ENCODE measurements around the gene ZNF827.

The ZNF827 gene

DNA sequence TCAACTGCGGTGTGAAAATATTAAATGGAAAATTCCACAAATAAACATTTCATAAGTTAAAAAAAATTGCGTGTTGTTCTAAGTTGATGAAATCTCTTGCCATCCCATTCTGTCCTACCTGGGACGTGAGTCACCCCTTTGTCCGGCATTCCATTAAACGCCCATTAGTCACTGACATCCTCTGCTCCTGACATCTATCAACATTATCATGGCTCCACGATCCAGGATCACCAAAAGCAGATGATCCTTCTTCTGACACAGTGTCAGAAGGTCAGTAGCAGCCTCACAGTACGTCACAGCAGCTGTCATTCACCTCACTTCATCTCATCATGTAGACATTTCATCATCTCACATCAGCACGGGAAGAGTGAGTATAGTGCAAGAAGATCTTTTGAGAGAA, 125.7 kb downstream of the ZNF827 start:
- Histone ChIP-seq H3K4me3 (ENCODE audit: low read depth, low read length) (no peak overlapping the region), H3K27ac (ENCODE audit: extremely low read depth, low read depth, low read length) (no peak overlapping the region)
- POLR2A ChIA-PET, result no interaction called here

DNA sequence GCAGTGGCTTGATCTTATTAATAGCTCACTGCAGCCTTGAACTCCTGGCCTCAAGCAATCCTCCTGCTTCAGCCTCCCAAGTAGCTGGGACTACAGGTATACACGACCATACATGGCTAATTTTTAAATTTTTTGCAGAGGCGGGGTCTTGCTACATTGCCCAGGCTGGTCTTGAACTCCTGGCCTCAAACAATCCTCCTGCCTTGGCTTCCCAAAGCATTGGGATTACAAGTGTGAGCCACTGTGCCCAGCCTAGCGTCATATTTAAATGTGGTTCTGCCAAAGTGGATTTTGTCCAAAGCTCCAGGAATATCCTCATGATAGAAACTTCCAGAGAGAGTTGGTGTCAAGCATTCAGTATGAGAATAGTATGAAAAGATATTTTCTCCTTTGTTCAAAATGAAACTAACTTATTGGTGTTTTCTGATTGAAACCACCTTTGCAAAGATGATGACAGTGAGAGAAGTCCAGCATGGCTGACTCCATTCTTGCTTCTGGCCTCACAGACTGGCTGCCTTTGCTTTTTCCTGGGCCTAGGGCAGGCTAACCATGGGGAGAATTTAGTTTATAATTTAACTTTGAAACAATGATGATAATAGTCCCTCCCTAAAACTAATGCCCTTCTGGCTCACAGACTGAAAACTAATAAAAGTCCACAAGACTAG, 129.6 kb downstream of the ZNF827 start:
- H3K4me3 ChIP-seq (ENCODE audit: low read depth, low read length), result no peak overlapping the region
- H3K36me3 ChIP-seq (ENCODE audit: control insufficient read depth in 2 of 2, insufficient read depth in 1 of 2, low read length in 2 of 2), result no peaks in the 10 kb centered on the region
- ChIA-PET CTCF (no interaction called here), POLR2A (no interaction called here)
- TF ChIP-seq ZFP69B (tag by site-specific recombination; IDR thresholded peaks at IDR 0.05), result no peak
- TF ChIP-seq ZNF704 (tag by site-specific recombination; IDR thresholded peaks at IDR 0.05), result no peak
- no peak for TF ChIP-seq ZNF114 (tag by site-specific recombination; IDR thresholded peaks at IDR 0.05)
- no peak for TF ChIP-seq ZNF324 (tag by site-specific recombination; IDR thresholded peaks at IDR 0.05)
- TF ChIP-seq BCL6B (tag by site-specific recombination; IDR thresholded peaks at IDR 0.05), result no peak
- TF ChIP-seq ZNF18 (tag by site-specific recombination; IDR thresholded peaks at IDR 0.05), result no peak
- TF ChIP-seq ZNF629 (tag by site-specific recombination; IDR thresholded peaks at IDR 0.05), result no peak
- H3K27ac ChIP-seq (ENCODE audit: extremely low read depth, low read depth, low read length), result no peak overlapping the region
- no peaks in the 10 kb centered on the region for H3K9me3 ChIP-seq (ENCODE audit: control insufficient read depth, insufficient read depth, low read depth, low read length)
- H3K4me1 ChIP-seq (ENCODE audit: control insufficient read depth, insufficient read depth, low read length), result no peaks in the 10 kb centered on the region

More for the DNA sequence above, 125.7 kb downstream of the ZNF827 start:
- TF ChIP-seq ZNF398 (tag by site-specific recombination; IDR thresholded peaks at IDR 0.05) (no peak), ZNF10 (tag by site-specific recombination; IDR thresholded peaks at IDR 0.05) (no peak), ZNF155 (tag by site-specific recombination; IDR thresholded peaks at IDR 0.05) (no peak), ZNF223 (tag by site-specific recombination; IDR thresholded peaks at IDR 0.05) (no peak), ZNF654 (tag by site-specific recombination; IDR thresholded peaks at IDR 0.05; ENCODE audit: low read depth) (no peak), ZNF16 (tag by site-specific recombination; IDR thresholded peaks at IDR 0.05; ENCODE audit: low read depth) (no peak), BCL11B (tag by site-specific recombination; IDR thresholded peaks at IDR 0.05; ENCODE audit: low read depth) (no peak), AEBP2 (tag by site-specific recombination; IDR thresholded peaks at IDR 0.05; ENCODE audit: borderline replicate concordance) (no peak), ZFP69B (tag by site-specific recombination; IDR thresholded peaks at IDR 0.05) (no peak), ZNF843 (tag by site-specific recombination; IDR thresholded peaks at IDR 0.05) (no peak), ZNF777 (tag by site-specific recombination; IDR thresholded peaks at IDR 0.05; ENCODE audit: borderline replicate concordance) (no peak)
- no peaks in the 10 kb centered on the region for H3K9me3 ChIP-seq (ENCODE audit: control insufficient read depth, insufficient read depth, low read depth, low read length)
- no peaks in the 10 kb centered on the region for H3K4me1 ChIP-seq (ENCODE audit: control insufficient read depth, insufficient read depth, low read length)
- H3K36me3 ChIP-seq (ENCODE audit: control insufficient read depth in 2 of 2, insufficient read depth in 1 of 2, low read length in 2 of 2), result peaks cover 0 to 3% of the 10 kb centered on the region in 2 experiments; a peak in 1 of 3 replicates
- CTCF ChIA-PET, result no interaction called here

All from HEK293 (cell line).